Neuronal stem cell (in vitro differentiated cells): ENCODE results near the gene SUSD3. TPM values are rescaled to one million over a fixed set of nuclear protein-coding genes. Genes with fewer than 3 reads are reported as not detected.

Source experiments
- DNase-seq: peaks from one replicate; pipeline ENCODE4 v3.0.0-alpha.2; 2013; ENCODE audit warnings: low spot score
- H2AFZ ChIP-seq: one replicate; pipeline ENCODE4 v1.6.1; 2013; ENCODE audit warnings: mild to moderate bottlenecking, low read length, inconsistent platforms
- H2AK5ac ChIP-seq: 2 replicates; pipeline ENCODE4 v1.6.1; 2013; ENCODE audit warnings: low read depth, mild to moderate bottlenecking, inconsistent platforms, low read length, moderate library complexity, mixed read lengths
- H2BK120ac ChIP-seq: 2 replicates; pipeline ENCODE4 v1.6.1; 2013; ENCODE audit warnings: low read depth, mild to moderate bottlenecking, inconsistent platforms, low read length, moderate library complexity, mixed read lengths
- H2BK12ac ChIP-seq: one replicate; pipeline ENCODE4 v1.6.1; 2013; ENCODE audit warnings: low read length, inconsistent platforms
- H2BK15ac ChIP-seq: 2 replicates; pipeline ENCODE4 v1.6.1; 2013; ENCODE audit warnings: mild to moderate bottlenecking, low read length, inconsistent platforms, mixed read lengths
- H2BK5ac ChIP-seq: one replicate; pipeline ENCODE4 v1.6.1; 2013; ENCODE audit warnings: inconsistent platforms, mild to moderate bottlenecking, low read length, moderate library complexity
- H3K14ac ChIP-seq: one replicate; pipeline ENCODE4 v1.6.1; 2013; ENCODE audit warnings: low read length, inconsistent platforms
- H3K18ac ChIP-seq: 2 replicates; pipeline ENCODE4 v1.6.1; 2013; ENCODE audit warnings: low read length, inconsistent platforms
- H3K23ac ChIP-seq: 2 replicates; pipeline ENCODE4 v1.6.1; 2013; ENCODE audit warnings: low read depth, mild to moderate bottlenecking, mixed read lengths, low read length, inconsistent platforms; ENCODE audit not compliant: poor library complexity
- H3K27ac ChIP-seq: replicated peaks from 3 replicates; pipeline ENCODE4 v1.5.1; 2013; ENCODE audit warnings: low read length, inconsistent platforms
- H3K27me3 ChIP-seq, 3 experiments: 2 replicates each; pipeline ENCODE4 v1.6.1; 2013; ENCODE audit warnings: low read length in 3 of 3, mild to moderate bottlenecking in 2 of 3, inconsistent platforms in 1 of 3, low read depth in 1 of 3, mixed read lengths in 1 of 3, moderate library complexity in 1 of 3; ENCODE audit not compliant: control insufficient read depth in 3 of 3, insufficient read depth in 3 of 3
- H3K36me3 ChIP-seq, 2 donors: replicated peaks in 1 of 2; 2 replicates each; pipeline ENCODE4 v1.6.1; 2013; ENCODE audit warnings: low read length in 2 of 2; ENCODE audit not compliant: control insufficient read depth in 2 of 2, insufficient read depth in 2 of 2
- H3K4ac ChIP-seq: 2 replicates; pipeline ENCODE4 v1.6.1; 2013; ENCODE audit warnings: inconsistent platforms, mild to moderate bottlenecking, low read length, moderate library complexity
- H3K4me1 ChIP-seq, 2 donors: 1 replicate in 1 of 2; 2 replicates in 1 of 2; pipeline ENCODE4 v1.6.1; 2013; ENCODE audit warnings: low read length in 2 of 2, low read depth in 1 of 2; ENCODE audit not compliant: control insufficient read depth in 2 of 2, insufficient read depth in 1 of 2
- H3K4me2 ChIP-seq: one replicate; pipeline ENCODE4 v1.6.1; 2013; ENCODE audit warnings: mild to moderate bottlenecking, low read length, inconsistent platforms; ENCODE audit not compliant: insufficient read depth, poor library complexity, severe bottlenecking
- H3K4me3 ChIP-seq, 2 donors: 2 replicates each; pipeline ENCODE4 v1.5.1; 2013; ENCODE audit warnings: low read length in 2 of 2, mild to moderate bottlenecking in 2 of 2, inconsistent platforms in 1 of 2, moderate library complexity in 1 of 2
- H3K79me1 ChIP-seq: one replicate; pipeline ENCODE4 v1.6.1; 2013; ENCODE audit warnings: low read depth, mild to moderate bottlenecking, inconsistent platforms, low read length, moderate library complexity
- H3K9ac ChIP-seq: one replicate; pipeline ENCODE4 v1.6.1; 2013; ENCODE audit warnings: mild to moderate bottlenecking, low read depth, low read length, inconsistent platforms; ENCODE audit not compliant: poor library complexity
- H3K9me3 ChIP-seq, 2 donors: replicated peaks in 1 of 2; 2 replicates each; pipeline versions ENCODE3 to v1.6.1; 2013; ENCODE audit warnings: low read length in 2 of 2, mild to moderate bottlenecking in 2 of 2, inconsistent platforms in 1 of 2, low read depth in 1 of 2, mixed read lengths in 1 of 2, moderate library complexity in 1 of 2; ENCODE audit not compliant: control insufficient read depth in 2 of 2, insufficient read depth in 1 of 2
- H4K8ac ChIP-seq: one replicate; pipeline ENCODE4 v1.6.1; 2013; ENCODE audit warnings: low read depth, mild to moderate bottlenecking, inconsistent platforms, low read length, moderate library complexity
- H4K91ac ChIP-seq: one replicate; pipeline ENCODE4 v1.6.1; 2013; ENCODE audit warnings: low read length, low read depth, mild to moderate bottlenecking, inconsistent platforms; ENCODE audit not compliant: poor library complexity
- WGBS, 2 donors: extraction: QIAGEN DNeasy Blood & Tissue Kit; methylation state at CpG; one replicate each; pipeline ENCODE4 v1.1.7; 2013; ENCODE audit warnings: missing lambda C conversion rate in 2 of 2, mixed read lengths in 1 of 2; ENCODE audit not compliant: insufficient read length in 2 of 2, insufficient replicate concordance in 1 of 2; ENCODE audit errors: extremely low coverage in 2 of 2; 5-methylcytosine and 5-hydroxymethylcytosine counted together
- polyA plus RNA-seq, 2 experiments: library from polyadenylated mRNA; stranded (reverse); fragments of 200-250 nt; gene quantifications; one replicate each; pipeline ENCODE4 v1.2.3, GENCODE V29; 2013

SUSD3 gene
- 1.9 TPM for polyA plus RNA-seq (2013, experiment 1 of 2)
- 2.0 TPM for polyA plus RNA-seq (2013, experiment 2 of 2)

- no peaks in the 10 kb centered on the region for H3K9me3 ChIP-seq
- H2AK5ac ChIP-seq = peak within 1 kb of the TSS; percentile 82
- peak within 1 kb of the TSS; percentile 95 for H3K18ac ChIP-seq
- no peak within 1 kb of the TSS for H2BK12ac ChIP-seq
- H4K91ac ChIP-seq = no peak within 1 kb of the TSS
- peaks cover 0 to 6% of the 10 kb centered on the region in 2 donors for H3K4me1 ChIP-seq
- no peak within 1 kb of the TSS for H4K8ac ChIP-seq
- peak within 1 kb of the TSS in 1 of 2 donors; percentile 70 for H3K4me3 ChIP-seq
- H3K27ac ChIP-seq = no peak within 1 kb of the TSS
- H2BK15ac ChIP-seq = peak within 1 kb of the TSS; percentile 95
- peaks cover 0 to 77% (median 11%) of the 10 kb centered on the region in 3 experiments for H3K27me3 ChIP-seq
- peak within 1 kb of the TSS; percentile 71 for H3K23ac ChIP-seq
- H3K4me2 ChIP-seq = peak within 1 kb of the TSS; percentile 70
- no CpG with 5 or more reads among the region's 55 CpGs for WGBS, 2 donors
- H2BK5ac ChIP-seq = peak within 1 kb of the TSS; percentile 67
- H3K14ac ChIP-seq = peak within 1 kb of the TSS; percentile 75
- H3K4ac ChIP-seq = no peak within 1 kb of the TSS
- no peak within 1 kb of the TSS for H2AFZ ChIP-seq
- no peaks in the 10 kb centered on the region for H3K36me3 ChIP-seq
- peak within 1 kb of the TSS; percentile 14 for H3K9ac ChIP-seq
- peak; percentile 77 for DNase-seq
- H3K79me1 ChIP-seq = no peaks in the 10 kb centered on the region
- peak within 1 kb of the TSS; percentile 95 for H2BK120ac ChIP-seq
These were observed at the start of gene SUSD3 for GRCh38 chr9:93058355-93059010. TSS of gene SUSD3 (plus strand) at chr9:93058701. CDS start at chr9:93058743, 42 bp downstream.

DNA sequence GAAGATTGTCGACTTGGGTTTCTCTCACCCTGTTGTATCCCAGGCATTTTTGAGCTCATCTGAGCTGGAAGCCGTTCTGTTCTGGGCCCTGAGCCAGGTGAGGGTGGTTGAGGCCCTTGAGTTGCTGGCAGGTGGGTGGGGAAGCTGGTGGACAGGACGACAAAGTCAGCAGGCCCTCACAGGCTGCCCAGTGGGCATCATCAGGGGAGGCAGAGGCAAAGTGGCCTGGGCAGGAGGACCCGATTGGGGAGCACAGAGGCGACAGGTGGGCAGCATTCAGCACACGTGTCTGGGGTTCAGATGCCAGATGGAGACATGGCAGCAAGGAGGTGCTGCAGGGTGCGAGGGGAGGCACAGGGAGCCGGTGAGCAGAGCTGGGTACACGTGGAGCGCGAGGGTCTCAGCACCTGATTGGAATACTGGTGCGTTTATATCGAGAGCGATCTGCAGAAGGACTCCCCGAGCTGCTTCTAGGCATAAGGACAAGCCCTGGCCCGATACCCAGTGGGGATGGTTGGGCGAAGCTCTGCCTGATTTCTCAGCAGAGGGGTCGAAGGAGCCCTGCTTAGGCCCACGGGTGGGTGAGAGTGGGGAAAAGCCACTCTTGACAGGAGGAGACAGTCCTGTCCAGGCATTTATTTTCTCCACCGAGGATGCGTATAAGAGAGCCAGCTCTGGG lies 49.0 kb upstream of the SUSD3 start:
- Histone ChIP-seq H2BK120ac (no peak overlapping the region), H2BK12ac (no peak overlapping the region), H3K4ac (peak overlapping the region; percentile 66), H2AK5ac (peak overlapping the region; percentile 47), H2BK5ac (no peak overlapping the region), H3K9ac (no peak overlapping the region), H4K8ac (peak overlapping the region; percentile 65), H2BK15ac (peak overlapping the region; percentile 94), H3K27me3 (no peaks in the 10 kb centered on the region), H3K9me3 (no peaks in the 10 kb centered on the region), H3K79me1 (peaks cover 2% of the 10 kb centered on the region), H3K4me3 (no peak overlapping the region), H3K14ac (peak overlapping the region; percentile 98), H4K91ac (peak overlapping the region; percentile 72), H3K18ac (peak overlapping the region; percentile 64), H2AFZ (no peak overlapping the region), H3K23ac (peak overlapping the region; percentile 37), H3K4me2 (no peak overlapping the region), H3K27ac (no peak overlapping the region), H3K36me3 (no peaks in the 10 kb centered on the region), H3K4me1 (no peaks in the 10 kb centered on the region)
- no peak for DNase-seq
- no CpG with 5 or more reads among the region's 21 CpGs for WGBS, 2 donors

DNA sequence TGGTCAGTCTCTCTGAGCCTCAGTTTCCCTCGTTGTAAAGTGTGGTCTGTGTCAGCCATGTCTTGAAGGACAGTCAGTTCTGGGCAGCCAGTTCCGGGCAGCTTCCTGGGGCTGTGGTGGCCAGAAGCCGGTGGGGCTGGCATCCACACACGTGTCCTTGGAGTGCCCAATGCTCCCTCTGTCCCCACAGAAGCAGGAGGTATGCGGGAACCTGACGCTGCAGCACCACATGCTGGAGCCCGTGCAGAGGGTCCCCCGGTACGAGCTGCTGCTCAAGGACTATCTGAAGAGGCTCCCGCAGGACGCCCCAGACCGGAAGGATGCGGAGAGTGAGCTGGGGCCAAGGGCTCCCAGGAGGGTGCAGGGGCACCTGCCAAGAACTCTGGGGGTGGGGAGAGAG lies 48.4 kb upstream of the SUSD3 start:
- no peak overlapping the region for H2BK5ac ChIP-seq
- WGBS, 2 donors = no CpG with 5 or more reads among the region's 13 CpGs
- H3K36me3 ChIP-seq = no peaks in the 10 kb centered on the region
- H3K18ac ChIP-seq = peak overlapping the region; percentile 53
- H3K4me2 ChIP-seq = no peak overlapping the region
- no peak overlapping the region for H3K4me3 ChIP-seq
- no peak overlapping the region for H3K4ac ChIP-seq
- no peak overlapping the region for H3K14ac ChIP-seq
- H2AK5ac ChIP-seq = peak overlapping the region; percentile 47
- no peaks in the 10 kb centered on the region for H3K4me1 ChIP-seq
- DNase-seq = no peak
- peak overlapping the region; percentile 15 for H2BK15ac ChIP-seq
- H2BK12ac ChIP-seq = no peak overlapping the region
- no peak overlapping the region for H4K8ac ChIP-seq
- H3K23ac ChIP-seq = no peak overlapping the region
- H3K27me3 ChIP-seq = no peaks in the 10 kb centered on the region
- H2AFZ ChIP-seq = no peak overlapping the region
- H3K79me1 ChIP-seq = peaks cover 2% of the 10 kb centered on the region
- H3K9ac ChIP-seq = no peak overlapping the region
- no peaks in the 10 kb centered on the region for H3K9me3 ChIP-seq
- no peak overlapping the region for H3K27ac ChIP-seq
- no peak overlapping the region for H2BK120ac ChIP-seq
- H4K91ac ChIP-seq = no peak overlapping the region

DNA sequence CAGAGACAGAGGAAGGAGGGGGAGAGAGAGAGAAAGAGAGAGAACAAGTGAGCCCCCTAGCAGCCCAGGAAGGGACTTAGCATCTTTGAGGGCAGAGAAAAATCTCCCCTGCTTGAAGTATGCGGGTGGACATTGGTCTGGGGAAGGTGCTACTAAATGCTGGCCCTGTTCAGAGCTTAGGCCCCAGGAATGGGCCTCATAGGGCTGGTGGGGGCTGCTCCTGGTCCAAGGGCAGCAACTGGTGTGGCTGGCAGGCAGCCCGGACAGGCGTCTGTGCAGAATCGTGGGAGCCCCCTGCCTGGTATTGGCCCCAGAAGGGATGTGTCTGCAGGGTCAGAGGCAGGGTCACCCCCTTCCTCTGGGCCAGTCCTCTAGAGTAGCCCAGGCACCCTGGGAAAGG lies 47.8 kb upstream of the SUSD3 start:
- H2AK5ac ChIP-seq = peak overlapping the region; percentile 88
- H3K14ac ChIP-seq = no peak overlapping the region
- H3K9me3 ChIP-seq = peaks cover 0 to under 1% of the 10 kb centered on the region in 2 donors
- H3K23ac ChIP-seq = peak overlapping the region; percentile 43
- no peak for DNase-seq
- H2AFZ ChIP-seq = no peak overlapping the region
- peak overlapping the region; percentile 85 for H3K18ac ChIP-seq
- peak overlapping the region; percentile 39 for H2BK5ac ChIP-seq
- H2BK12ac ChIP-seq = no peak overlapping the region
- H3K27ac ChIP-seq = no peak overlapping the region
- no peak overlapping the region for H3K4me3 ChIP-seq
- H3K4ac ChIP-seq = peak overlapping the region; percentile 53
- H3K9ac ChIP-seq = peak overlapping the region; percentile 30
- no peak overlapping the region for H3K4me2 ChIP-seq
- peaks cover 2% of the 10 kb centered on the region for H3K79me1 ChIP-seq
- H2BK15ac ChIP-seq = peak overlapping the region; percentile 58
- no CpG with 5 or more reads among the region's 4 CpGs for WGBS, 2 donors
- no peak overlapping the region for H2BK120ac ChIP-seq
- no peak overlapping the region for H4K8ac ChIP-seq
- no peaks in the 10 kb centered on the region for H3K36me3 ChIP-seq
- no peaks in the 10 kb centered on the region for H3K4me1 ChIP-seq
- H3K27me3 ChIP-seq = no peaks in the 10 kb centered on the region
- H4K91ac ChIP-seq = no peak overlapping the region
